Brain microvascular endothelial cell (primary cell): Measurements from ENCODE around the gene MYH7B.

Experiments
- DNase-seq: peaks from one replicate; pipeline ENCODE4 v3.0.0-alpha.2; 2020
- H3K27ac ChIP-seq: fragments of 250-450 bp; sonication (Bioruptor Pico); 2 replicates; pipeline ENCODE4 v1.5.1; 2020; ENCODE audit warnings: mild to moderate bottlenecking, moderate library complexity
- H3K27me3 ChIP-seq: fragments of 250-450 bp; sonication (Bioruptor Pico); replicated peaks from 2 replicates; pipeline ENCODE4 v1.5.1; 2020; ENCODE audit warnings: mild to moderate bottlenecking
- H3K36me3 ChIP-seq: fragments of 250-450 bp; sonication (Bioruptor Pico); replicated peaks from 2 replicates; pipeline ENCODE4 v1.5.1; 2020; ENCODE audit warnings: mild to moderate bottlenecking
- H3K4me3 ChIP-seq: 2 replicates; pipeline ENCODE4 v1.5.1; 2011; ENCODE audit warnings: low read depth, mild to moderate bottlenecking, control low read depth, low read length, moderate library complexity
- in situ Hi-C: cut with HindIII; loops from 2 replicates; pipeline ENCODE4 v1.10.0; 2017; ENCODE audit warnings: low sequenced_read_pairs, low pct_ligation_motif_present
- TF ChIP-seq, protein P1 (sequence below): IDR thresholded peaks from 2 replicates; pipeline ENCODE4 v1.5.1; 2011; ENCODE audit warnings: low read depth, mild to moderate bottlenecking, moderate library complexity, low read length, control low read depth, inconsistent platforms; ENCODE audit errors: missing control alignments

Gene MYH7B

DNA sequence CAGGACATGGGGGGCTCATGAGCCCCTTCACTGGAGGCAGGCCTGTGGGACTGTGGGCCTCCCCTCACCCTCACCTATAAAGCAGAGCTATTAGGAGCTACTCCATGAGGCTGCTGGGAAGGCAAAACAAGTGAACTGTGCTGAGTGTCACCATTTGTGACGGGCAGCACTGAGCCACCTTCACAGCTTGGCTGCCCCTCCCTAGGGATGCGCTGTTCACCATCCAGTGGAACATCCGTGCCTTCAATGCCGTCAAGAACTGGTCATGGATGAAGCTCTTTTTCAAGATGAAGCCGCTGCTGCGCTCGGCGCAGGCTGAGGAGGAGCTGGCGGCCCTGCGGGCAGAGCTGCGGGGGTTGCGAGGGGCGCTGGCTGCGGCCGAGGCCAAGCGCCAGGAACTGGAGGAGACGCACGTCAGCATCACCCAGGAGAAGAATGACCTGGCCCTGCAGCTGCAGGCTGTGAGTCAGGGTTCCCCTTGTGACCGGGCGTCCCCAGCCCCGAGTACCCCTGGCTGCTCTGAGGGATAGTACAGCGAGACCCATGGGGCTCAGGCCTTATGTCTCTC lies 38.4 kb downstream of the MYH7B start:
- no peak for DNase-seq
- Histone ChIP-seq H3K36me3 (peaks cover 31% of the 10 kb centered on the region), H3K27ac (no peak overlapping the region), H3K4me3 (no peak overlapping the region), H3K27me3 (no peaks in the 10 kb centered on the region)
- TF ChIP-seq, protein P1, sequence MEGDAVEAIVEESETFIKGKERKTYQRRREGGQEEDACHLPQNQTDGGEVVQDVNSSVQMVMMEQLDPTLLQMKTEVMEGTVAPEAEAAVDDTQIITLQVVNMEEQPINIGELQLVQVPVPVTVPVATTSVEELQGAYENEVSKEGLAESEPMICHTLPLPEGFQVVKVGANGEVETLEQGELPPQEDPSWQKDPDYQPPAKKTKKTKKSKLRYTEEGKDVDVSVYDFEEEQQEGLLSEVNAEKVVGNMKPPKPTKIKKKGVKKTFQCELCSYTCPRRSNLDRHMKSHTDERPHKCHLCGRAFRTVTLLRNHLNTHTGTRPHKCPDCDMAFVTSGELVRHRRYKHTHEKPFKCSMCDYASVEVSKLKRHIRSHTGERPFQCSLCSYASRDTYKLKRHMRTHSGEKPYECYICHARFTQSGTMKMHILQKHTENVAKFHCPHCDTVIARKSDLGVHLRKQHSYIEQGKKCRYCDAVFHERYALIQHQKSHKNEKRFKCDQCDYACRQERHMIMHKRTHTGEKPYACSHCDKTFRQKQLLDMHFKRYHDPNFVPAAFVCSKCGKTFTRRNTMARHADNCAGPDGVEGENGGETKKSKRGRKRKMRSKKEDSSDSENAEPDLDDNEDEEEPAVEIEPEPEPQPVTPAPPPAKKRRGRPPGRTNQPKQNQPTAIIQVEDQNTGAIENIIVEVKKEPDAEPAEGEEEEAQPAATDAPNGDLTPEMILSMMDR, result no peak
- in situ Hi-C loops, result no loop called here

DNA sequence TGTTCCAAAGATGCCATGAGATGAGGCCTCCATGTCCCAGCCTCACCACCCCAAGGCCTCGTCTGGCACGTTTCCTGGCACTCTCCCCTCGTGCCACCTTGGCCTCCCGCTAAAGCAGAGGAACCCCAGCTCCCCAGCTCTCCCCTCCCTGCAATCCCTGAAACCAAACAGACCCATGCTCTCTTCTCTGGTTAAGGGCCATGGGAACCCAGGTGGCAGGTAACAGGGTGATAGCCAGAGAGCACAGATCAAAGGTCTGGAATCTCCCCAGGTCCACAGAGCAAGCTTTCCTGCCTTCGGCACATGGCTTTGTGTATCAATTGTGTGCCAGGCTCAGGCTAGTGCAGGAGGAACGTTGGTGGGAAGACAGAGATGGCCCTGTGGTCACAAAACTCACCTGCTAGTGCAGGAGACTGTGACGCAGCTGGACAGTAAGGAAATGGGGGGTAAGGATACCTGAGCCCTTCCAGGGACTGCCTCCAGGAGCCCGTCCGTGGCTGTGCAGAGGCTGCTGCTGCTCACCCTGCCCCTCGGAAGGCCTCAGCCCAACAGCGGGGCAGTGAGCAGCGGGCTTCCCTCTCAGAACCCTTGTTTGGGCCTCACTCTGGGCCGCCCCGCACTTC lies 39.0 kb downstream of the MYH7B start:
- in situ Hi-C loops, result no loop called here

DNA sequence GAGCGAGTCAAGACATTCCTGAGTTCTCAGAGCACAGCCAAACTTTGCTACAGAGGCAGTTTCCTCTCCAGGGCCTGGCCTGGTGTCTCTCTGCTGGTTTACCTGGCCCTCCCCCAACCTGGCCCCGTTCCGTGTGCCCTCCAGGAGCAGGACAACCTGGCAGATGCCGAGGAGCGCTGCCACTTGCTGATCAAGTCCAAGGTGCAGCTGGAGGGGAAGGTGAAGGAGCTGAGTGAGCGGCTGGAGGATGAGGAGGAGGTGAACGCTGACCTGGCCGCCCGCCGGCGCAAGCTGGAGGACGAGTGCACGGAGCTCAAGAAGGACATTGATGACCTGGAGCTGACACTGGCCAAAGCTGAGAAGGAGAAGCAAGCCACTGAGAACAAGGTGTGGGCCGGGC lies 39.5 kb downstream of the MYH7B start:
- Histone ChIP-seq H3K27ac (no peak overlapping the region), H3K36me3 (peaks cover 40% of the 10 kb centered on the region), H3K4me3 (no peak overlapping the region), H3K27me3 (no peaks in the 10 kb centered on the region)
- TF ChIP-seq, protein P1, result no peak
- in situ Hi-C loops, result no loop called here
- no peak for DNase-seq

More for the DNA sequence above, 39.0 kb downstream of the MYH7B start:
- no peak overlapping the region for H3K4me3 ChIP-seq
- no peak for DNase-seq
- TF ChIP-seq, protein P1, result no peak
- H3K27ac ChIP-seq, result no peak overlapping the region
- H3K36me3 ChIP-seq, result peaks cover 35% of the 10 kb centered on the region
- no peaks in the 10 kb centered on the region for H3K27me3 ChIP-seq

DNA sequence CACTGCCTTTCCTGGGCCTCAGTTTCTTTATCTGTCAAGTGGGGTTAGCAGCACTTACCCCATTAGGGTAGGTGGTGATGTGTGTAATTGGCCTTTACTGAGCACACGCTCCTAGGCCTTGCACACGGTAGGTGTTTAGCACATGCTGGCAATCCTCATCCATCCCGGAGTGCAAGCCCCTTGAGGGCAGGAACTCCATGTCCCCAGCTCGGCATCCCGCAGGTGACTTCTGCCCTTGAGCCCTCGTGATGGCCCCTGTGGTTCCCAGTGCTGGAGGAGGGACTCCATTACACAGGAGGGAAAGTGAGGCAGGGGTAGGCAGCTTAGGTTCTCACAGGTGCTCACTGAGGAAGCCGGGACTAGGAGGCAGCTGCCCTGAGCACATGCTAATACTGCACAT lies 40.0 kb downstream of the MYH7B start:
- no peak overlapping the region for H3K4me3 ChIP-seq
- TF ChIP-seq, protein P1, result no peak
- H3K36me3 ChIP-seq, result peaks cover 43% of the 10 kb centered on the region
- no peak for DNase-seq
- in situ Hi-C loops, result no loop called here
- no peaks in the 10 kb centered on the region for H3K27me3 ChIP-seq
- H3K27ac ChIP-seq, result no peak overlapping the region

DNA sequence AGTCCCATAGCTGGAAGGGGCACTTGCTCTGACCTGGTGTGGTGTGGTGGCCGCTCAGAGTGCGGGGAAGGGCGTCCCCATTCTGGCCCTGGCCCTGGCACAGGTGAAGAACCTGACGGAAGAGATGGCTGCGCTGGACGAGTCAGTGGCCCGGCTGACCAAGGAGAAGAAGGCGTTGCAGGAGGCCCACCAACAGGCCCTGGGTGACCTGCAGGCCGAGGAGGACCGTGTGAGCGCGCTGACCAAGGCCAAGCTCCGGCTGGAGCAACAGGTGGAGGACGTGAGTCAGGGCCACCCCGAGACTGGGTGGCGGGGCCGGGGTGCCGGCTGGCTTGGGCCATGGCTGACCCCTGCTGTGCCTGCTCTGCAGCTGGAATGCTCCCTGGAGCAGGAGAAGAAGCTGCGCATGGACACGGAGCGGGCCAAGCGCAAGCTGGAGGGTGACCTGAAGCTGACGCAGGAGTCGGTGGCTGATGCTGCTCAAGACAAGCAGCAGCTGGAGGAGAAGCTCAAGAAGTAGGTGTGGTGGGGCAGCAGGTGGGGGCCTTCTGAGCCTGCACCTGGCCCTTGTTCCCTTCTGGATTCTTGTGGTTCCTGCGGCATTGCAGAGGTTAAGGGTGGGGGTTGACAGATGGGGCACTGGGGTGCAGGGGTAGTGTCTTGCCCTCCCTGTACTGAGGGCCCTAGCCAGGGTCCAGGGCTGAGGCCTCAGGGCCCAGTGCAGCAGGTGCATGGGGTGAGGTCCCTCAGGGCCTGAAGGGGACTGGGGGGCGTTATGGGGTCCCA lies 40.8 kb downstream of the MYH7B start:
- no peak overlapping the region for H3K4me3 ChIP-seq
- H3K36me3 ChIP-seq, result peaks cover 43% of the 10 kb centered on the region
- no peak overlapping the region for H3K27ac ChIP-seq
- no peak for DNase-seq
- TF ChIP-seq, protein P1, result no peak
- H3K27me3 ChIP-seq, result no peaks in the 10 kb centered on the region
- in situ Hi-C loops, result no loop called here
